Activated CD8-positive, alpha-beta T cell treated with anti-CD3 and anti-CD28 coated beads for 36 hours (primary cell): ENCODE data around the gene TBXAS1. TPM values are rescaled to one million over a fixed set of nuclear protein-coding genes. Genes with fewer than 3 reads are reported as not detected.
A peak's percentile ranks its signal among the peaks of the same experiment; 100 is the strongest.

Source experiments
- ATAC-seq: fragments of 200-7000 bp; cut with Tn5 transposase; one replicate; pipeline ENCODE4 v1.10.0; 2021; ENCODE audit warnings: mild to moderate bottlenecking, moderate library complexity
- CTCF ChIA-PET: fragments of 350-600 bp; sonication (Branson Sonifier 250); formaldehyde crosslinking; loops from one replicate; lab custom pipeline; 2021; ENCODE audit warnings: antibody characterized with exemption; lab: Charles Lee
- POLR2A ChIA-PET: fragments of 350-600 bp; sonication (Branson Sonifier 250); formaldehyde crosslinking; loops from one replicate; lab custom pipeline; 2021; ENCODE audit warnings: antibody characterized with exemption; lab: Charles Lee
- DNase-seq: peaks from one replicate; pipeline ENCODE4 v3.0.0-alpha.2; 2020
- H3K27ac Mint-ChIP-seq: one replicate; pipeline ENCODE4 v1.8.0; 2021; ENCODE audit warnings: mild to moderate bottlenecking, mixed read lengths
- H3K27me3 Mint-ChIP-seq: one replicate; pipeline ENCODE4 v1.8.0; 2021; ENCODE audit warnings: mixed read lengths
- H3K36me3 Mint-ChIP-seq: one replicate; pipeline ENCODE4 v1.8.0; 2021; ENCODE audit warnings: low read depth, mixed read lengths
- H3K4me1 Mint-ChIP-seq: one replicate; pipeline ENCODE4 v1.8.0; 2021; ENCODE audit warnings: low read depth, mixed read lengths
- H3K4me3 Mint-ChIP-seq: one replicate; pipeline ENCODE4 v1.8.0; 2021; ENCODE audit warnings: mild to moderate bottlenecking, moderate library complexity, mixed read lengths
- H3K9me3 Mint-ChIP-seq: one replicate; pipeline ENCODE4 v1.8.0; 2021; ENCODE audit warnings: mixed read lengths
- intact Hi-C: fragments of 100-400 bp; cut with micrococcal nuclease; formaldehyde crosslinking; loops from one replicate; pipeline ENCODE4 v1.10.0; 2022
- total RNA-seq, 2 experiments: library from RNA; stranded (reverse); gene quantifications; one replicate each; pipeline ENCODE4 v1.2.3, GENCODE V29; 2021
- TF ChIP-seq, protein P1 (sequence below): fragments of 200-600 bp; IDR thresholded peaks from one replicate; pipeline ENCODE4 v1.8.0; 2022; ENCODE audit warnings: antibody characterized with exemption, mild to moderate bottlenecking

TBXAS1 gene
- total RNA-seq, 2 experiments from 2014 or later: 1.5 to 2.1 TPM

DNA sequence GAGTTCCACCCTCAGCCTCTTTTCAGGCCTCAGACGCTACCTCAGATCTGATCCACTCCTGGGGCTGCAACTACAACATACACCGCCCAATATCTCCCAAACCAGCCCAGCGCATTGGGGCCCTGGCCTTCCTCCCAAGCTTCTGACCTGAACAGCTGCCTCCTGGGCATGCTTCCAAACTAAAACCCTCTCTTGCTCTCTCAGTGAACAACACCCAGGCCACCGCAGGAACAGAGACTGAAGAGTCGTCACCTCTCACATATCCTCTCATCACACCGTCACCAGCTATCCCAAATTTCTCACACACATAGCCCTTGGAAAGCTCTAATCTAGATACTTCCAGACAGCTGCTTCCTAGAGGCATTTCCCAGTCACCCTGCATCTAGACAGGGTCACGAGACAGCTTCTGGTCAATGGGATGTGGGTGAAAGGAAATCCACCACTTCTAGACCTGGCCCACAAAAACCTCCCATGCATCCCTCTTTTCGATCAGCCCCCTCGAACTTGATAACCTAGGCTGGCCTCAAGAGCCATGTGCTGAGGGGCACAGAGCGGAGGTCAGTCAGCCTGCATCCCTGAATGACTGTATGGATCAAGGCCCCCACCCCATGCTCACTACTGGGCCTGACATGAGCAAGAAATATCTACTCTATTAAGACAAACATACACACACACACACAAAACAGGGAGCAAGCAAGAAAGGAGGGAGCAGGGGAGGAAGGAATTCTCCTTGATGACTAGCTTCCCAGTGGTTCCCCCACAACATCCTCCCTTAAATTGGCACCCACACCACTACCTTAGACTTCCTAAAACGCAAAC is 231.9 kb downstream of the TBXAS1 start:
- H3K9me3 Mint-ChIP-seq: peaks cover 3% of the 10 kb centered on the region
- H3K4me1 Mint-ChIP-seq: peaks cover 39% of the 10 kb centered on the region
- TF ChIP-seq, protein P1, sequence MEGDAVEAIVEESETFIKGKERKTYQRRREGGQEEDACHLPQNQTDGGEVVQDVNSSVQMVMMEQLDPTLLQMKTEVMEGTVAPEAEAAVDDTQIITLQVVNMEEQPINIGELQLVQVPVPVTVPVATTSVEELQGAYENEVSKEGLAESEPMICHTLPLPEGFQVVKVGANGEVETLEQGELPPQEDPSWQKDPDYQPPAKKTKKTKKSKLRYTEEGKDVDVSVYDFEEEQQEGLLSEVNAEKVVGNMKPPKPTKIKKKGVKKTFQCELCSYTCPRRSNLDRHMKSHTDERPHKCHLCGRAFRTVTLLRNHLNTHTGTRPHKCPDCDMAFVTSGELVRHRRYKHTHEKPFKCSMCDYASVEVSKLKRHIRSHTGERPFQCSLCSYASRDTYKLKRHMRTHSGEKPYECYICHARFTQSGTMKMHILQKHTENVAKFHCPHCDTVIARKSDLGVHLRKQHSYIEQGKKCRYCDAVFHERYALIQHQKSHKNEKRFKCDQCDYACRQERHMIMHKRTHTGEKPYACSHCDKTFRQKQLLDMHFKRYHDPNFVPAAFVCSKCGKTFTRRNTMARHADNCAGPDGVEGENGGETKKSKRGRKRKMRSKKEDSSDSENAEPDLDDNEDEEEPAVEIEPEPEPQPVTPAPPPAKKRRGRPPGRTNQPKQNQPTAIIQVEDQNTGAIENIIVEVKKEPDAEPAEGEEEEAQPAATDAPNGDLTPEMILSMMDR: no peak
- no peaks in the 10 kb centered on the region for H3K27me3 Mint-ChIP-seq
- H3K4me3 Mint-ChIP-seq: peak overlapping the region; percentile 83
- ChIA-PET POLR2A (interaction anchor here (1.3 kb wide), 1 partner anchor 396 kb away, joined by 3 read pairs; no protein-coding TSS in a partner anchor), CTCF (interaction anchor here (0.7 kb wide), 1 partner anchor 416 kb away, joined by 3 read pairs; no protein-coding TSS in a partner anchor)
- intact Hi-C loops: loop anchor here (5.0 kb wide), 1 partner anchor 116 kb away; the partner anchor contains the start of gene KDM7A
- H3K36me3 Mint-ChIP-seq: peaks cover 19% of the 10 kb centered on the region
- no peak for ATAC-seq
- peak overlapping the region; percentile 45 for H3K27ac Mint-ChIP-seq
- no peak for DNase-seq

DNA sequence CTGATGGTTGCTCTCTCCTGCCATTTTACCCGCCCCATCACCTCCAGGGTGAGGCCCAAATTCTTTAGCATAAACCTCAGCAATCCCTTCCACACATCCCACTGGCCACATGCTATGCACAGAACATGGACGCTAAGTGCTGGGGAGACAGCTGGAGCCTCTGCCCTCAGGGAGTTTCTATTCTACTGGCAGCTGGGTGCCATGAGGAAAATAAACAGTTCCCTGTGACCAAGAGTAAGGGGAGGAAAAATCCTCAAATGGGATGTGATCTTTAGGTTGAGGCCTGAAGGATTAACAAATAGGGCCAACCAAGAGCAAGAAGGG is 232.5 kb downstream of the TBXAS1 start:
- Mint-ChIP-seq H3K27ac (peak overlapping the region; percentile 45), H3K4me3 (peak overlapping the region; percentile 83), H3K27me3 (no peaks in the 10 kb centered on the region), H3K9me3 (peaks cover 9% of the 10 kb centered on the region), H3K4me1 (peaks cover 39% of the 10 kb centered on the region), H3K36me3 (peaks cover 19% of the 10 kb centered on the region)
- DNase-seq (no peak), ATAC-seq (no peak)
- TF ChIP-seq, protein P1: no peak
- ChIA-PET POLR2A (no interaction called here), CTCF (no interaction called here)
- intact Hi-C loops: loop anchor here (5.0 kb wide), 1 partner anchor 116 kb away; the partner anchor contains the start of gene KDM7A

DNA sequence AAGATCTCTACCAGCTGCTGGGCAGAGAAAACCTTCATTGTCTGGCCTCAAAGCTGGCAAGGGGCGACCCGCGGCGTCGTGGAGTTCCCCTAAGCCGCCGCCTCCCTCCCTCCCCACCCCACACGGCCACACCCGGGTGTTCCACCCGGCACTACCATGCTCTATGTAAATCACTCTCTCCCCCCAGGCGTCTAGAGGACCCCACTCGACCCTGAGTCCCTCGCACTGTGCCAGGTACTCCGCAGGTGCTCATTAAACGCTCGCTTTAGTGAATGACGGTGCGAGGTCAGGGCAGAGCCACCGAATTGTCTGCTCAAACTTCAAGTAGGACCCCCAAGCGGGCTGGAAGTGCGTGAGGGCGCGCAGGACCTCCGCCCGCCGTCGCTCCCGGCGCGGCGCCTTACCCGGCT is 233.1 kb downstream of the TBXAS1 start:
- Mint-ChIP-seq H3K27ac (peak overlapping the region; percentile 81), H3K36me3 (peaks cover 20% of the 10 kb centered on the region), H3K4me1 (peaks cover 39% of the 10 kb centered on the region), H3K4me3 (peak overlapping the region; percentile 83), H3K27me3 (no peaks in the 10 kb centered on the region), H3K9me3 (peaks cover 14% of the 10 kb centered on the region)
- DNase-seq (peak; percentile 57), ATAC-seq (peak; percentile 29)
- ChIA-PET POLR2A (interaction anchor here (0.9 kb wide), 1 partner anchor 22 kb away, joined by 3 read pairs; no protein-coding TSS in a partner anchor), CTCF (no interaction called here)
- TF ChIP-seq, protein P1: no peak
- intact Hi-C loops: loop anchor here (5.0 kb wide), 1 partner anchor 115 kb away; the partner anchor contains the start of gene KDM7A

DNA sequence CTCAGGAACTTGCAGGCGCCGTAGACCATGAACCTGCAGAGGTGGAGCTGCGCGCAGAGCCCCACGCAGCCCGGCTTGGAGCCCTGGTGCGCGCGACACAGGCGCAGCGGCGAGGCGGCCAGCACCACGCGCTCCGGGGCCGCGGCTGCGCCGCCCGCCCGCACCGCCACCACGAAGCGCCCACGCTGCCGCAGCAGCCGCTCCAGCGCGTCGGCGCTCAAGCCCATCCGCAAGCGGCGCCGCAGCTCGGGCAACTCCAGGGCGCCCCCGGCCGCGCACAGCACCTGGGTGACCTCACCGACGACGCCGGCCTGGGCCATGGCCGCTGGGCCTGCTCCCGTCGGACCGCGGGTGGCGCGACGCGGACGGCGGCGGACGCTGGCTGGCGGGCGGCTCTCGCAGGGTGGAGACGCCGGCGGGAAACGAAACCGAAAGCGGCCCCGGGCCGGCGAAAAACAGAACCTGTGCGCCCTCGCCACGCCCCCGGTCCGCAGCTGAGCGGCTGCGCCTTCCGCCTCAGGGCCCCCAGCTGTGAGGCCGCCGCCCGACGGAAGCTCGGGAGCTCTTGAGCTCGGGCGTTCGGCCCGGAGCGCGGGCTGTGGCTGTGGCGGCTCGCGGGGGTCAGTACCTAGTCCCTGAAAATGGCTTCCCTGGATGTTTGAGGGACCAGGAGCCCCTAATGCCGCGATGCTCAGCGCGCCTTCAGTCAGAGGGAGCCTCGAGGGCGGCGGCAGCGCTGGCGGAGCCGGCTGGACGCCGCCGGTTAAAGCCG is 233.7 kb downstream of the TBXAS1 start, which contains the start of gene PARP12:
PARP12 (minus strand) TSS at position 424 of the 772 bp plus-strand sequence; CDS start at position 320, 104 bp downstream.
- POLR2A ChIA-PET: interaction anchor here (0.8 to 1.4 kb wide), 4 partner anchors 21 to 114 kb away, joined by 3 read pairs; no protein-coding TSS in a partner anchor
- intact Hi-C loops: loop anchor here (5.0 kb wide), 1 partner anchor 115 kb away; the partner anchor contains the start of gene KDM7A
- CTCF ChIA-PET: interaction anchor here (0.6 to 1.1 kb wide), 6 partner anchors 26 to 458 kb away, joined by 3 read pairs; no protein-coding TSS in a partner anchor
- DNase-seq (peak; percentile 89), ATAC-seq (peak; percentile 81)
- peaks cover 36% of the 10 kb centered on the region for H3K4me1 Mint-ChIP-seq
- TF ChIP-seq, protein P1: no peak
- H3K36me3 Mint-ChIP-seq: peaks cover 20% of the 10 kb centered on the region
- peak within 1 kb of the TSS; percentile 81 for H3K27ac Mint-ChIP-seq
- H3K9me3 Mint-ChIP-seq: peaks cover 19% of the 10 kb centered on the region
- H3K27me3 Mint-ChIP-seq: no peaks in the 10 kb centered on the region
- peak within 1 kb of the TSS; percentile 83 for H3K4me3 Mint-ChIP-seq
